ENCODE data around the gene PARP2. TPM values are rescaled to one million over a fixed set of nuclear protein-coding genes. Genes with fewer than 3 reads are reported as not detected.

PARP2 gene
- total and polyA plus RNA-seq, 2 of the 8 experiments (the other 6 are each of a cell fraction or from before 2014, with no cell fraction given), result 27.7 to 41.7 TPM

GRCh38 chr14:20382526-20382925 lies 39.1 kb downstream of the PARP2 start:
- Histone ChIP-seq H3K4me3 (ENCODE audit: extremely low read depth in 1 of 4, insufficient read depth in 2 of 4, low read depth in 3 of 4, low read length in 4 of 4) (no peak overlapping the region), H2AFZ (ENCODE audit: low read length) (no peak overlapping the region), H3K23ac (ENCODE audit: insufficient read length) (no peak overlapping the region), H4K20me1 (replicated peaks in 1 of 2; ENCODE audit: control insufficient read depth in 1 of 2, insufficient read depth in 2 of 2, low read length in 2 of 2) (peaks cover 2 to 3% of the 10 kb centered on the region in 2 experiments), H3K56ac (replicated peaks; ENCODE audit: insufficient read length, low read depth, low read length) (no peak overlapping the region), H4K91ac (replicated peaks; ENCODE audit: insufficient read length, low read length) (no peak overlapping the region), H4K5ac (ENCODE audit: insufficient read length, low read depth, low read length) (no peak overlapping the region), H3K14ac (ENCODE audit: insufficient read length) (no peak overlapping the region), H3K79me1 (ENCODE audit: low read depth, low read length) (no peaks in the 10 kb centered on the region), H2BK20ac (ENCODE audit: low read length) (no peak overlapping the region), H2BK12ac (ENCODE audit: low read depth, low read length) (no peak overlapping the region), H4K8ac (ENCODE audit: extremely low read depth, insufficient read depth, low read length) (no peak overlapping the region), H3K4me1 (replicated peaks in 1 of 4; ENCODE audit: control insufficient read depth in 3 of 4, insufficient read depth in 4 of 4, low read length in 3 of 4) (no peaks in the 10 kb centered on the region), H2BK5ac (ENCODE audit: low read depth, low read length) (no peak overlapping the region), H3K27ac (ENCODE audit: low read depth, low read length) (no peak overlapping the region), H3K9me3 (ENCODE audit: insufficient read depth in 2 of 2, low read depth in 1 of 2, low read length in 1 of 2) (no peaks in the 10 kb centered on the region), H2AK5ac (ENCODE audit: low read depth, low read length) (no peak overlapping the region), H3K4me2 (ENCODE audit: insufficient read depth in 1 of 2, low read depth in 2 of 2, low read length in 2 of 2) (no peak overlapping the region), H3K36me3 (ENCODE audit: control insufficient read depth in 2 of 4, insufficient read depth in 4 of 4, low read length in 3 of 4) (peaks cover 3 to 23% (median 15%) of the 10 kb centered on the region in 4 experiments; a peak in 5 of 8 replicates), H2BK15ac (ENCODE audit: low read length) (no peak overlapping the region), H3K18ac (ENCODE audit: extremely low read depth, low read length) (no peak overlapping the region), H2BK120ac (replicated peaks; ENCODE audit: low read depth, low read length) (no peak overlapping the region), H3K4ac (replicated peaks; ENCODE audit: insufficient read length, low read depth, low read length) (no peak overlapping the region), H3K27me3 (replicated peaks in 1 of 4; ENCODE audit: control insufficient read depth in 3 of 4, extremely low read depth in 1 of 4, insufficient read depth in 3 of 4, low read length in 3 of 4) (no peaks in the 10 kb centered on the region; a peak in 1 of 7 replicates), H3K79me2 (ENCODE audit: control insufficient read depth in 1 of 2, insufficient read depth in 2 of 2, low read length in 2 of 2) (no peaks in the 10 kb centered on the region), H3K9ac (replicated peaks in 1 of 4; ENCODE audit: extremely low read depth in 1 of 4, low read depth in 3 of 4, low read length in 3 of 4) (no peak overlapping the region), H3K23me2 (ENCODE audit: low read depth, low read length) (no peaks in the 10 kb centered on the region)
- POLR2A ChIA-PET (ENCODE audit: partially characterized antibody), result interaction anchor here (1.0 to 1.1 kb wide), 2 partner anchors 8 to 14 kb away, joined by 4 to 5 read pairs; no protein-coding TSS in a partner anchor
- DNase-seq (ENCODE audit: low read depth in 1 of 2, low spot score in 2 of 2) (no peak), FAIRE-seq (no peak)
- TF ChIP-seq, protein P1, sequence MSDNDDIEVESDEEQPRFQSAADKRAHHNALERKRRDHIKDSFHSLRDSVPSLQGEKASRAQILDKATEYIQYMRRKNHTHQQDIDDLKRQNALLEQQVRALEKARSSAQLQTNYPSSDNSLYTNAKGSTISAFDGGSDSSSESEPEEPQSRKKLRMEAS (IDR thresholded peaks at IDR 0.05), result no peak
- TF ChIP-seq, protein P2, sequence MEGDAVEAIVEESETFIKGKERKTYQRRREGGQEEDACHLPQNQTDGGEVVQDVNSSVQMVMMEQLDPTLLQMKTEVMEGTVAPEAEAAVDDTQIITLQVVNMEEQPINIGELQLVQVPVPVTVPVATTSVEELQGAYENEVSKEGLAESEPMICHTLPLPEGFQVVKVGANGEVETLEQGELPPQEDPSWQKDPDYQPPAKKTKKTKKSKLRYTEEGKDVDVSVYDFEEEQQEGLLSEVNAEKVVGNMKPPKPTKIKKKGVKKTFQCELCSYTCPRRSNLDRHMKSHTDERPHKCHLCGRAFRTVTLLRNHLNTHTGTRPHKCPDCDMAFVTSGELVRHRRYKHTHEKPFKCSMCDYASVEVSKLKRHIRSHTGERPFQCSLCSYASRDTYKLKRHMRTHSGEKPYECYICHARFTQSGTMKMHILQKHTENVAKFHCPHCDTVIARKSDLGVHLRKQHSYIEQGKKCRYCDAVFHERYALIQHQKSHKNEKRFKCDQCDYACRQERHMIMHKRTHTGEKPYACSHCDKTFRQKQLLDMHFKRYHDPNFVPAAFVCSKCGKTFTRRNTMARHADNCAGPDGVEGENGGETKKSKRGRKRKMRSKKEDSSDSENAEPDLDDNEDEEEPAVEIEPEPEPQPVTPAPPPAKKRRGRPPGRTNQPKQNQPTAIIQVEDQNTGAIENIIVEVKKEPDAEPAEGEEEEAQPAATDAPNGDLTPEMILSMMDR (IDR thresholded peaks at IDR 0.05; ENCODE audit: control extremely low read depth in 1 of 3, insufficient read depth in 1 of 3, low read depth in 1 of 3, low read length in 3 of 3), result no peak
- TF ChIP-seq MAFK (IDR thresholded peaks at IDR 0.05; ENCODE audit: low read depth, low read length) (no peak), RBBP5 (IDR thresholded peaks at IDR 0.05; ENCODE audit: borderline replicate concordance, low read depth, low read length) (no peak), ASH2L (IDR thresholded peaks at IDR 0.05; ENCODE audit: low read length) (no peak), CBX5 (IDR thresholded peaks at IDR 0.05; ENCODE audit: low read depth, low read length) (no peak), YY1 (IDR thresholded peaks at IDR 0.05; ENCODE audit: low read depth, low read length) (no peak)
- WGBS, 2 experiments (ENCODE audit: extremely low coverage in 1 of 2, insufficient coverage in 1 of 2, insufficient read length in 1 of 2, insufficient replicate concordance in 2 of 2, low coverage in 1 of 2, low lambda C conversion rate in 2 of 2, missing lambda C conversion rate in 1 of 2), result 94 to 100% methylated on average over 1 to 10 of the region's 12 CpGs
- CTCF ChIA-PET (ENCODE audit: partially characterized antibody), result interaction anchor here (1.5 kb wide), 1 partner anchor 33 kb away, joined by 8 read pairs; no protein-coding TSS in a partner anchor

All from H1 (cell line).